ENCODE measurements around the gene PRICKLE4. TPM values are rescaled to one million over a fixed set of nuclear protein-coding genes. Genes with fewer than 3 reads are reported as not detected.

The PRICKLE4 gene
- total and polyA plus RNA-seq, 2 of the 4 experiments (the other 2 are of a cell fraction) = 0.72 TPM; not detected in 1

DNA sequence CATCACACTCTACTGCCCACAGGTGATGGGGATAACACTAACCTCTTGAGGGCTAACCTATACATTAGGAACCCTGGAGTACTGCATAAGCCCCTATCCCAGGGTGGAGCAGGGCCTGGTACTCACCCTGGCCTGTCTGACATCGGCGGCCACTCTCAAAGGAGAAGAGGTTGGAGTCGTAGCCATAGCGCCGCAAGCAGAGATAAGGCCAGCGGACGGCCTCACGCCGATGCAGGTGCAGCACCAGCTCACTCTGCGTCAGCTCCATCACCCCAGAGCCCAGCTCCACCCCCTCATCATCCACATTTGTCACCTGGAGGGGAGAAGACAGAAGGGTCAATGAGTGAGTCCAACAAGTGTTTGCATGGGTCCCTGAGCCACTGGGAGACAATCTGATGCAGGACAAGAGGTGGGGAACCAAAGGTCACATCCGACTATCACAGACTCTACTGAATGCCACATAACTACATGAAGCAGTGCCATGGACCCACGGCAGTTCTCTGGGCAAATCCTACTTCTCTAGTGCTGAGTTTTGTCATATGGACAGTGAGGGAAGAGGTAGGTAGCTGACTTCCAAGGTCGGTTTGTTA, 5.2 kb upstream of the PRICKLE4 start:
- POLR2A ChIA-PET (ENCODE audit: unreplicated experiment) = no interaction called here
- ATAC-seq (ENCODE audit: low read depth) = no peak
- Histone ChIP-seq H4K5ac (ENCODE audit: low read depth, low read length) (no peak overlapping the region), H3K4me2 (ENCODE audit: low read depth, low read length) (no peak overlapping the region), H3K56ac (ENCODE audit: extremely low read depth, insufficient read depth, low read length) (no peak overlapping the region), H2BK20ac (ENCODE audit: low read depth, low read length) (no peak overlapping the region), H3K79me1 (ENCODE audit: low read depth in 1 of 2, low read length in 2 of 2) (peaks cover 10 to 16% of the 10 kb centered on the region in 2 experiments), H3K18ac (ENCODE audit: low read depth, low read length) (no peak overlapping the region), H4K20me1 (ENCODE audit: insufficient read depth, low read length) (no peaks in the 10 kb centered on the region), H2BK15ac (ENCODE audit: low read depth, low read length) (no peak overlapping the region), H3K9me1 (ENCODE audit: insufficient read depth, low read length) (no peaks in the 10 kb centered on the region), H4K8ac (ENCODE audit: low read depth in 2 of 2, low read length in 2 of 2) (no peak overlapping the region), H3K4ac (ENCODE audit: low read depth, low read length) (no peak overlapping the region), H3K14ac (replicated peaks; ENCODE audit: low read depth, low read length) (no peak overlapping the region), H3K9me3 (ENCODE audit: control insufficient read depth, insufficient read depth, low read length) (no peaks in the 10 kb centered on the region), H2BK5ac (ENCODE audit: low read depth, low read length, poor library complexity, severe bottlenecking) (no peak overlapping the region), H3K27ac (ENCODE audit: insufficient read depth, low read length) (no peak overlapping the region), H3K4me3 (ENCODE audit: insufficient read depth, low read depth, low read length) (no peak overlapping the region), H3K27me3 (ENCODE audit: control insufficient read depth, insufficient read depth, low read length) (no peaks in the 10 kb centered on the region), H2BK120ac (ENCODE audit: low read depth, low read length) (no peak overlapping the region), H2AFZ (replicated peaks; ENCODE audit: low read length, poor library complexity) (no peak overlapping the region), H2AK9ac (replicated peaks; ENCODE audit: low read depth, low read length, poor library complexity) (no peak overlapping the region), H2AK5ac (ENCODE audit: low read depth, low read length) (no peak overlapping the region), H3K4me1 (ENCODE audit: control insufficient read depth, insufficient read depth, low read length) (peaks cover 5% of the 10 kb centered on the region), H4K91ac (ENCODE audit: insufficient read depth, low read depth, low read length) (no peak overlapping the region), H3K9ac (ENCODE audit: low read depth, low read length) (no peak overlapping the region), H3K23ac (ENCODE audit: low read depth, low read length) (no peak overlapping the region), H3K36me3 (ENCODE audit: control insufficient read depth, insufficient read depth, low read length) (peaks cover 40% of the 10 kb centered on the region)
- dilution Hi-C loops (cut with HindIII; ENCODE audit: low sequenced_read_pairs, unreplicated experiment) (no loop called here), intact Hi-C loops (cut with micrococcal nuclease) (loop anchor here (5.0 kb wide), 1 partner anchor 78 kb away; no protein-coding TSS in a partner anchor), in situ Hi-C loops (cut with MboI; ENCODE audit: low sequenced_read_pairs) (no loop called here)
- BruUV-seq (replicated peaks) = no TSS peak
- no CpG with 5 or more reads among the region's 13 CpGs for WGBS, 2 experiments (ENCODE audit: extremely low coverage in 2 of 2, insufficient read length in 1 of 2)
- no peak for TF ChIP-seq MAFK (IDR thresholded peaks at IDR 0.05; ENCODE audit: low read depth, low read length)
- no peak for TF ChIP-seq RAD21 (IDR thresholded peaks at IDR 0.05; ENCODE audit: low read length)
- no peak for TF ChIP-seq RCOR1 (IDR thresholded peaks at IDR 0.05; ENCODE audit: insufficient replicate concordance, low read length)
- TF ChIP-seq SMC3 (IDR thresholded peaks at IDR 0.05; ENCODE audit: low read depth, low read length) = no peak
- TF ChIP-seq, protein P1, sequence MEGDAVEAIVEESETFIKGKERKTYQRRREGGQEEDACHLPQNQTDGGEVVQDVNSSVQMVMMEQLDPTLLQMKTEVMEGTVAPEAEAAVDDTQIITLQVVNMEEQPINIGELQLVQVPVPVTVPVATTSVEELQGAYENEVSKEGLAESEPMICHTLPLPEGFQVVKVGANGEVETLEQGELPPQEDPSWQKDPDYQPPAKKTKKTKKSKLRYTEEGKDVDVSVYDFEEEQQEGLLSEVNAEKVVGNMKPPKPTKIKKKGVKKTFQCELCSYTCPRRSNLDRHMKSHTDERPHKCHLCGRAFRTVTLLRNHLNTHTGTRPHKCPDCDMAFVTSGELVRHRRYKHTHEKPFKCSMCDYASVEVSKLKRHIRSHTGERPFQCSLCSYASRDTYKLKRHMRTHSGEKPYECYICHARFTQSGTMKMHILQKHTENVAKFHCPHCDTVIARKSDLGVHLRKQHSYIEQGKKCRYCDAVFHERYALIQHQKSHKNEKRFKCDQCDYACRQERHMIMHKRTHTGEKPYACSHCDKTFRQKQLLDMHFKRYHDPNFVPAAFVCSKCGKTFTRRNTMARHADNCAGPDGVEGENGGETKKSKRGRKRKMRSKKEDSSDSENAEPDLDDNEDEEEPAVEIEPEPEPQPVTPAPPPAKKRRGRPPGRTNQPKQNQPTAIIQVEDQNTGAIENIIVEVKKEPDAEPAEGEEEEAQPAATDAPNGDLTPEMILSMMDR (conservative IDR thresholded peaks at IDR 0.05; ENCODE audit: low read depth, low read length) = no peak
- TF ChIP-seq BHLHE40 (IDR thresholded peaks at IDR 0.05; ENCODE audit: low read depth, low read length) = no peak
- TF ChIP-seq CEBPB (IDR thresholded peaks at IDR 0.05; ENCODE audit: low read depth, low read length) = no peak
- TF ChIP-seq FOS (IDR thresholded peaks at IDR 0.05; ENCODE audit: low read depth, low read length) = no peak
- TF ChIP-seq RFX5 (IDR thresholded peaks at IDR 0.05; ENCODE audit: low read depth, low read length) = no peak
- TF ChIP-seq, protein P2, sequence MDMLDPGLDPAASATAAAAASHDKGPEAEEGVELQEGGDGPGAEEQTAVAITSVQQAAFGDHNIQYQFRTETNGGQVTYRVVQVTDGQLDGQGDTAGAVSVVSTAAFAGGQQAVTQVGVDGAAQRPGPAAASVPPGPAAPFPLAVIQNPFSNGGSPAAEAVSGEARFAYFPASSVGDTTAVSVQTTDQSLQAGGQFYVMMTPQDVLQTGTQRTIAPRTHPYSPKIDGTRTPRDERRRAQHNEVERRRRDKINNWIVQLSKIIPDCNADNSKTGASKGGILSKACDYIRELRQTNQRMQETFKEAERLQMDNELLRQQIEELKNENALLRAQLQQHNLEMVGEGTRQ (IDR thresholded peaks at IDR 0.05; ENCODE audit: low read depth, low read length) = no peak
- TF ChIP-seq POLR2A (IDR thresholded peaks at IDR 0.05; ENCODE audit: low read depth, low read length) = no peak
- TF ChIP-seq MAZ (IDR thresholded peaks at IDR 0.05; ENCODE audit: borderline replicate concordance, low read depth, low read length) = no peak
- CTCF ChIA-PET = interaction anchor here (0.5 to 1.2 kb wide), 3 partner anchors 34 to 407 kb away, joined by 3 read pairs; no protein-coding TSS in a partner anchor
- no peak for DNase-seq
